K562 (cell line): ENCODE measurements around the gene VCAN. TPM values are rescaled to one million over a fixed set of nuclear protein-coding genes. Genes with fewer than 3 reads are reported as not detected.

Experiments
- ATAC-seq: fragments of 200-7000 bp; cut with Tn5 transposase; 3 replicates; pipeline ENCODE4 v1.9.1; 2020; ENCODE audit warnings: moderate library complexity
- BruUV-seq: library from RNA; stranded (reverse); fragments of 400-500 nt; replicated peaks from 2 replicates; lab custom pipeline; 2021; lab: Mats Ljungman, UMichigan
- CTCF ChIA-PET: fragments of 300-600 bp; formaldehyde crosslinking; extraction: SDS; loops from one replicate; lab custom pipeline; 2021; ENCODE audit warnings: low intra/inter-chr PET ratio; lab: Yijun Ruan, JAX
- POLR2A ChIA-PET: fragments of 300-600, 350-650 bp; sonication (Branson Sonifier 250); formaldehyde crosslinking; extraction: SDS; loops from one replicate; lab custom pipeline; 2021; ENCODE audit warnings: antibody characterized with exemption, inconsistent platforms; lab: Yijun Ruan, JAX
- DNase-seq, 4 experiments: peaks; one replicate each; pipeline versions ENCODE4 v3.0.0 to v3.0.0-alpha.2; 2011 to 2018; ENCODE audit warnings: low spot score in 3 of 4, mixed read lengths in 3 of 4; ENCODE audit errors: extremely low read depth in 1 of 4
- FAIRE-seq: peaks from 2 replicates; lab custom pipeline; 2011; peaks lifted over from hg19 to GRCh38; lab: Jason Lieb, UNC
- H2AFZ ChIP-seq: 2 replicates; pipeline ENCODE4 v1.6.0; 2011; ENCODE audit warnings: low read depth, low read length, control low read depth, inconsistent platforms
- H3K27ac ChIP-seq: fragments of 200-600 bp; 3 replicates; pipeline ENCODE4 v1.8.0; 2011; ENCODE audit warnings: low read depth, mild to moderate bottlenecking, control low read depth, inconsistent platforms, low read length, moderate library complexity, mixed read lengths; ENCODE audit errors: extremely low read depth
- H3K27me3 ChIP-seq, 2 experiments: fragments of 300-600 bp in 1 of 2; 2 replicates in 1 of 2; 3 replicates in 1 of 2; pipeline versions ENCODE4 v1.6.0 to v1.8.0; 2011; ENCODE audit warnings: inconsistent platforms in 2 of 2, low read length in 2 of 2, mild to moderate bottlenecking in 1 of 2, mixed read lengths in 1 of 2, moderate library complexity in 1 of 2; ENCODE audit not compliant: control insufficient read depth in 2 of 2, insufficient read depth in 2 of 2
- H3K36me3 ChIP-seq: fragments of 300-600 bp; 3 replicates; pipeline ENCODE4 v1.8.0; 2011; ENCODE audit warnings: mild to moderate bottlenecking, low read length, inconsistent platforms; ENCODE audit not compliant: control insufficient read depth, insufficient read depth
- H3K4me1 ChIP-seq, 2 experiments: fragments of 200-600 bp in 1 of 2; replicated peaks in 1 of 2; 2 replicates in 1 of 2; 3 replicates in 1 of 2; pipeline versions ENCODE4 v1.5.1 to v1.8.0; 2011; ENCODE audit warnings: inconsistent platforms in 2 of 2, low read length in 2 of 2, mild to moderate bottlenecking in 1 of 2, mixed read lengths in 1 of 2, moderate library complexity in 1 of 2; ENCODE audit not compliant: control insufficient read depth in 2 of 2, insufficient read depth in 2 of 2
- H3K4me2 ChIP-seq: 2 replicates; pipeline ENCODE4 v1.6.1; 2011; ENCODE audit warnings: low read length, control low read depth, inconsistent platforms, mixed read lengths; ENCODE audit not compliant: insufficient read depth
- H3K4me3 ChIP-seq: fragments of 200-600 bp; sonication (generic), shearing (Covaris generic); 2 replicates; pipeline ENCODE4 v1.5.1; 2016; ENCODE audit warnings: control low read depth, inconsistent platforms
- H3K79me2 ChIP-seq: fragments of 200-600 bp; 3 replicates; pipeline ENCODE4 v1.8.0; 2011; ENCODE audit warnings: low read length, inconsistent platforms; ENCODE audit not compliant: control insufficient read depth, insufficient read depth
- H3K9ac ChIP-seq, 2 experiments: 2 replicates each; pipeline versions ENCODE4 v1.6.0 to v1.6.1; 2011; ENCODE audit warnings: low read depth in 2 of 2, low read length in 2 of 2, control low read depth in 1 of 2, inconsistent platforms in 1 of 2, mild to moderate bottlenecking in 1 of 2, mixed read lengths in 1 of 2; ENCODE audit not compliant: insufficient read depth in 1 of 2
- H3K9me1 ChIP-seq: one replicate; pipeline ENCODE4 v1.6.0; 2011; ENCODE audit warnings: inconsistent platforms, mild to moderate bottlenecking, low read length, moderate library complexity; ENCODE audit not compliant: control insufficient read depth, insufficient read depth
- H3K9me3 ChIP-seq: replicated peaks from 2 replicates; pipeline ENCODE4 v1.5.1; 2011; ENCODE audit warnings: low read depth, low read length, inconsistent platforms; ENCODE audit not compliant: control insufficient read depth, insufficient read depth
- H4K20me1 ChIP-seq: replicated peaks from 2 replicates; pipeline ENCODE4 v1.6.1; 2011; ENCODE audit warnings: low read length, inconsistent platforms, mixed read lengths; ENCODE audit not compliant: control insufficient read depth, insufficient read depth
- ARID1B ChIP-seq: fragments of 450-650 bp; IDR thresholded peaks from 2 replicates; pipeline ENCODE4 v1.6.1; 2016; ENCODE audit warnings: antibody characterized with exemption, mild to moderate bottlenecking, inconsistent platforms
- ATF6 ChIP-seq: sonication (generic); formaldehyde crosslinking; IDR thresholded peaks from 2 replicates; pipeline ENCODE4 v1.4.0; 2020; ENCODE audit warnings: mild to moderate bottlenecking, missing genetic modification reagents
- CBFA2T2 ChIP-seq: fragments of 450-650 bp; conservative IDR thresholded peaks from 2 replicates; pipeline ENCODE4 v1.6.1; 2017; ENCODE audit warnings: mild to moderate bottlenecking
- CBFA2T3 ChIP-seq: fragments of 450-650 bp; IDR thresholded peaks from 2 replicates; pipeline ENCODE4 v1.6.1; 2017
- FOXA3 ChIP-seq, 2 experiments: fragments of 450-650 bp in 1 of 2; sonication (generic) in 1 of 2; formaldehyde crosslinking; IDR thresholded peaks in 1 of 2; conservative IDR thresholded peaks in 1 of 2; 2 replicates each; pipeline versions ENCODE4 v1.4.0 to v1.8.0; 2020 to 2022; ENCODE audit warnings: mild to moderate bottlenecking in 2 of 2, missing genetic modification reagents in 1 of 2
- KDM1A ChIP-seq, 2 experiments: fragments of 450-650 bp; IDR thresholded peaks; 2 replicates each; pipeline ENCODE4 v1.6.1; 2016; ENCODE audit warnings: mild to moderate bottlenecking in 2 of 2
- LEF1 ChIP-seq: fragments of 450-650 bp; IDR thresholded peaks from 2 replicates; pipeline ENCODE4 v1.6.1; 2016; ENCODE audit warnings: mild to moderate bottlenecking
- MEIS2 ChIP-seq: fragments of 450-650 bp; IDR thresholded peaks from 2 replicates; pipeline ENCODE4 v1.6.1; 2014; ENCODE audit warnings: mild to moderate bottlenecking; ENCODE audit not compliant: partially characterized antibody
- SMAD1 ChIP-seq: fragments of 150-350 bp; IDR thresholded peaks from 2 replicates; pipeline ENCODE4 v1.6.1; 2014; ENCODE audit warnings: low read length, low read depth; ENCODE audit not compliant: partially characterized antibody
- TCF7L2 ChIP-seq: fragments of 150-350 bp; IDR thresholded peaks from 2 replicates; pipeline ENCODE4 v1.6.1; 2016; ENCODE audit warnings: low read depth, mild to moderate bottlenecking, low read length, moderate library complexity
- TEAD4 ChIP-seq, 2 experiments: sonication (generic) in 1 of 2; formaldehyde crosslinking in 1 of 2; IDR thresholded peaks; 2 replicates each; pipeline versions ENCODE4 v1.6.1 to v1.8.0; 2012 to 2022; ENCODE audit warnings: borderline replicate concordance in 1 of 2, inconsistent platforms in 1 of 2, low read length in 1 of 2, mild to moderate bottlenecking in 1 of 2, missing genetic modification reagents in 1 of 2
- XRCC4 ChIP-seq: IDR thresholded peaks from one replicate; pipeline ENCODE4 v1.6.1; 2011; ENCODE audit not compliant: insufficient read depth, insufficient read length; ENCODE audit errors: extremely low read depth
- ZNF75A ChIP-seq: fragments of 450-650 bp; formaldehyde crosslinking; IDR thresholded peaks from 2 replicates; pipeline ENCODE4 v1.4.0; 2020; ENCODE audit warnings: mild to moderate bottlenecking
- WGBS: fragments of 100-300 bp; shearing (Covaris generic); methylation state at CpG from one replicate; pipeline ENCODE4 v1.1.6; 2016; ENCODE audit warnings: low coverage, mixed read lengths; ENCODE audit not compliant: insufficient coverage; ENCODE audit errors: missing lambda C conversion rate; 5-methylcytosine and 5-hydroxymethylcytosine counted together
- in situ Hi-C: fragments of 300-500 bp; cut with MboI; formaldehyde crosslinking; loops from 4 replicates; pipeline ENCODE4 v1.15.0; 2018; ENCODE audit warnings: inconsistent platforms, mixed read lengths
- intact Hi-C: fragments of 100-400 bp; cut with micrococcal nuclease; formaldehyde crosslinking; loops from 2 replicates; pipeline ENCODE4 v1.14.2; 2022
- polyA plus RNA-seq, 8 experiments: library from polyadenylated mRNA; depleted of rRNA in 4 of 8; stranded (reverse) in 5 of 8; unstranded in 3 of 8; fragments of >200 nt; fragmentation: Nextera tagmentation in 2 of 8; fragmentation: Illumina TruSeq in 1 of 8; extraction: Ambion mirVana in 2 of 8; extraction: Trizol in 1 of 8; gene quantifications; 2 replicates each; pipeline versions ENCODE4 v1.2.1 to v1.2.3, GENCODE V29; 2011 to 2014; ENCODE audit warnings: inconsistent platforms in 1 of 8, missing spikeins in 1 of 8
- total RNA-seq, 7 experiments: library from RNA; depleted of rRNA in 6 of 7; stranded (reverse); fragments of >200 nt in 6 of 7; fragmentation: Illumina TruSeq in 2 of 7; extraction: Trizol in 2 of 7; gene quantifications; 2 replicates each; pipeline versions ENCODE4 v1.2.1 to v1.2.3, GENCODE V29; 2011 to 2021; ENCODE audit warnings: low replicate concordance in 1 of 7
- TF ChIP-seq, protein P1 (sequence below): fragments of 450-650 bp; IDR thresholded peaks from 2 replicates; pipeline ENCODE4 v1.6.1; 2016; ENCODE audit warnings: low read depth, mild to moderate bottlenecking, moderate library complexity
- TF ChIP-seq, protein P2 (sequence below): fragments of 250-450 bp; sonication (Bioruptor Pico); IDR thresholded peaks from 2 replicates; pipeline ENCODE4 v1.8.0; 2022; ENCODE audit warnings: inconsistent platforms
- TF ChIP-seq, protein P3 (sequence below): fragments of 200-400 bp; formaldehyde crosslinking; IDR thresholded peaks from 2 replicates; pipeline ENCODE4 v1.6.1; 2017; ENCODE audit warnings: mild to moderate bottlenecking, low read depth, low read length, moderate library complexity

The VCAN gene
- total and polyA plus RNA-seq, 9 of the 15 experiments (the other 6 are each of a cell fraction or from before 2014, with no cell fraction given): 0.01 to 0.33 (median 0.05) TPM

- 0% methylated on average over 4 of the region's 4 CpGs for WGBS
- Histone ChIP-seq H3K4me2 (no peak overlapping the region), H4K20me1 (no peaks in the 10 kb centered on the region), H2AFZ (no peak overlapping the region), H3K36me3 (no peaks in the 10 kb centered on the region), H3K9me1 (no peaks in the 10 kb centered on the region), H3K9me3 (no peaks in the 10 kb centered on the region), H3K4me1 (no peaks in the 10 kb centered on the region), H3K9ac (no peak overlapping the region), H3K4me3 (no peak overlapping the region), H3K79me2 (no peaks in the 10 kb centered on the region), H3K27ac (no peak overlapping the region), H3K27me3 (no peaks in the 10 kb centered on the region)
- ATAC-seq: no peak
- FAIRE-seq: no peak
- ChIA-PET POLR2A (no interaction called here), CTCF (no interaction called here)
- in situ Hi-C loops (no loop called here), intact Hi-C loops (no loop called here)
- no TSS peak for BruUV-seq
- no peak for DNase-seq
- TF ChIP-seq MEIS2 (peak; percentile 71), TEAD4 (IDR thresholded peaks at IDR 0.05; ENCODE audit: low read length) (peak; percentile 24; the same call in 1 of the 2 replicates), TEAD4 (CRISPR knock-in tag; IDR thresholded peaks at IDR 0.05; ENCODE audit: borderline replicate concordance) (no peak), SMAD1 (no peak), ATF6 (no peak), XRCC4 (no peak), TCF7L2 (no peak), KDM1A (IDR thresholded peaks at IDR 0.05) (peak; percentile 78 to 86), CBFA2T3 (peak; percentile 25; the same call in 1 of the 2 replicates), CBFA2T2 (0 out of 2 replicates have a peak, but pooled peaks have one; percentile 3), FOXA3 (CRISPR knock-in tag; conservative IDR thresholded peaks at IDR 0.05 in 1 of 2, IDR thresholded peaks at IDR 0.05 in 1 of 2) (peak in 1 of 2 experiments; percentile 44; a peak in 1 of 4 replicates), LEF1 (no peak), ZNF75A (no peak), ARID1B (peak; percentile 25; the same call in 1 of the 2 replicates)
- TF ChIP-seq, protein P1, sequence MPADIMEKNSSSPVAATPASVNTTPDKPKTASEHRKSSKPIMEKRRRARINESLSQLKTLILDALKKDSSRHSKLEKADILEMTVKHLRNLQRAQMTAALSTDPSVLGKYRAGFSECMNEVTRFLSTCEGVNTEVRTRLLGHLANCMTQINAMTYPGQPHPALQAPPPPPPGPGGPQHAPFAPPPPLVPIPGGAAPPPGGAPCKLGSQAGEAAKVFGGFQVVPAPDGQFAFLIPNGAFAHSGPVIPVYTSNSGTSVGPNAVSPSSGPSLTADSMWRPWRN: 0 out of 2 replicates have a peak, but pooled peaks have one; percentile 59
- TF ChIP-seq, protein P2, sequence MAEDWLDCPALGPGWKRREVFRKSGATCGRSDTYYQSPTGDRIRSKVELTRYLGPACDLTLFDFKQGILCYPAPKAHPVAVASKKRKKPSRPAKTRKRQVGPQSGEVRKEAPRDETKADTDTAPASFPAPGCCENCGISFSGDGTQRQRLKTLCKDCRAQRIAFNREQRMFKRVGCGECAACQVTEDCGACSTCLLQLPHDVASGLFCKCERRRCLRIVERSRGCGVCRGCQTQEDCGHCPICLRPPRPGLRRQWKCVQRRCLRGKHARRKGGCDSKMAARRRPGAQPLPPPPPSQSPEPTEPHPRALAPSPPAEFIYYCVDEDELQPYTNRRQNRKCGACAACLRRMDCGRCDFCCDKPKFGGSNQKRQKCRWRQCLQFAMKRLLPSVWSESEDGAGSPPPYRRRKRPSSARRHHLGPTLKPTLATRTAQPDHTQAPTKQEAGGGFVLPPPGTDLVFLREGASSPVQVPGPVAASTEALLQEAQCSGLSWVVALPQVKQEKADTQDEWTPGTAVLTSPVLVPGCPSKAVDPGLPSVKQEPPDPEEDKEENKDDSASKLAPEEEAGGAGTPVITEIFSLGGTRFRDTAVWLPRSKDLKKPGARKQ (CRISPR knock-in tag): no peak
- TF ChIP-seq, protein P3, sequence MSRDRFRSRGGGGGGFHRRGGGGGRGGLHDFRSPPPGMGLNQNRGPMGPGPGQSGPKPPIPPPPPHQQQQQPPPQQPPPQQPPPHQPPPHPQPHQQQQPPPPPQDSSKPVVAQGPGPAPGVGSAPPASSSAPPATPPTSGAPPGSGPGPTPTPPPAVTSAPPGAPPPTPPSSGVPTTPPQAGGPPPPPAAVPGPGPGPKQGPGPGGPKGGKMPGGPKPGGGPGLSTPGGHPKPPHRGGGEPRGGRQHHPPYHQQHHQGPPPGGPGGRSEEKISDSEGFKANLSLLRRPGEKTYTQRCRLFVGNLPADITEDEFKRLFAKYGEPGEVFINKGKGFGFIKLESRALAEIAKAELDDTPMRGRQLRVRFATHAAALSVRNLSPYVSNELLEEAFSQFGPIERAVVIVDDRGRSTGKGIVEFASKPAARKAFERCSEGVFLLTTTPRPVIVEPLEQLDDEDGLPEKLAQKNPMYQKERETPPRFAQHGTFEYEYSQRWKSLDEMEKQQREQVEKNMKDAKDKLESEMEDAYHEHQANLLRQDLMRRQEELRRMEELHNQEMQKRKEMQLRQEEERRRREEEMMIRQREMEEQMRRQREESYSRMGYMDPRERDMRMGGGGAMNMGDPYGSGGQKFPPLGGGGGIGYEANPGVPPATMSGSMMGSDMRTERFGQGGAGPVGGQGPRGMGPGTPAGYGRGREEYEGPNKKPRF: no peak
Observed at GRCh38 chr5:83577036-83577636, 105.6 kb downstream of the VCAN start.
